ENCODE data around the gene MYO1C.

MYO1C gene

DNA sequence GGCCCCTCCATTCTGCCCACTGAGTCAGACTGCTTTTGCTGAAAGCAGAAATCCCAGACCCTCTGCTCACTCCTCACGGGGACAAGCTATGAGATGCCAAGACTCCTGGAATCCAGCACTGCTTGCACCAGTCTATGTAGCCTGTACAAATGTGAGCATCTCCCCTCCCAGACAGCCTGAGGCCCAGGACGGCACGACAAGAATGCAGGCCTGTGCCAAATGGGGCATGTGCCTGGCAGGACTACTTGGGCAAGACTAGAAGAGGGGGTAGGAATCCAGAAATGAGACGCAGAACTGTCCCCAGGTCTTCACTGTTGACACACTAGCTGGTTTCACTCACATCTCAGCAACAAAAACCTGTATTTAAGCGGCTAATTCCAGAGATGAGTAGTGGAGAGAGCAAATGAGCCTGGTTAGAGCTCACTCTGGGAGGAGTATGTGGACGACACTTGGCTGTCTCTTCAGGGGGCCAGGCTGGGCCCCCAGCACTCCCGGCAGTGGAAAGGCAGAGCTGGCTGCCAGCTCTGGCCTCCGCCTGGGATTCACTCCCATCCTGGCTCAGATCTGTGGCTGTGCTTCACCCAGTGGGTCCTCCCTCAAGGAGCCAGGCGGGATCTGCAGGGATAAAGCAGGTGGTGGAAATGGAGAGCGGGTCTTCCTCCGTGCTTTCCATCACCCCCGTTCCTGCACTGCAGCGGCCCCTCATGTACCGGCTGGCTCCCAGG, 2.9 kb upstream of the MYO1C start:
- H3K4me1 ChIP-seq = peaks cover 48% of the 10 kb centered on the region
- TF ChIP-seq Cebpa-rat (IDR thresholded peaks at IDR 0.05) = no peak
- no peak overlapping the region for H3K4me3 ChIP-seq
- no peaks in the 10 kb centered on the region for H3K9me3 ChIP-seq
- peaks cover 36% of the 10 kb centered on the region for H4K20me1 ChIP-seq
- peaks cover 28% of the 10 kb centered on the region; the same call in 1 of the 2 replicates for H3K36me3 ChIP-seq
- peaks cover 28% of the 10 kb centered on the region for H3K27me3 ChIP-seq
- no peak overlapping the region for H3K4me2 ChIP-seq
- no peak overlapping the region for H3K27ac ChIP-seq
- no peak overlapping the region for H3K9ac ChIP-seq

DNA sequence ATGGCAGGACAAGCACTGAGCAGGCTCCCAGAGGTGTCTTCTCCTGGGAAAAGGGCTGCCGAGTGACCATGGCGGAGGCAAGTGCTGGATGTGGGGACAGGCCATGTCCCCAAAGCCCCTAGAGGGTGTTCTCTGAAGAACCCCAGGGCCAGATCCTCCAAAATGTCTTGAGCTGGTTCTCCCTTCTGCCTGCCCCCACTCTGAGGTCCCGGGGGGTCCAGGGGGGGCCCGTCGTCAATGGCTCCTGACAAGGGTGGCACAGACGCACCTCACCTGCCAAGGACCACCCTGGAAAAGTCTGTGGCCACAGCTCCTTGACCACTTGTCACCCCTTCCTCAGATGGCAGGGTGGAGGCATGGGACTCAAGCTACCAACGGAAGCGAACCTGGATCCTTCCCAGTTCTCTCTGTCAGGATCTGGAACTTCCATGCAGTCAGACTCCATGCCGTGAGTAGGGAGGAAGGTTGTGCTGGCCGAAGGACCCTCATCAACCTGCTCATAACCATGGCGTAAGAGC, 2.3 kb upstream of the MYO1C start:
- peaks cover 42% of the 10 kb centered on the region for H4K20me1 ChIP-seq
- H3K4me3 ChIP-seq = no peak overlapping the region
- H3K27me3 ChIP-seq = peaks cover 28% of the 10 kb centered on the region
- no peaks in the 10 kb centered on the region for H3K9me3 ChIP-seq
- no peak overlapping the region for H3K27ac ChIP-seq
- no peak overlapping the region for H3K4me2 ChIP-seq
- no peak overlapping the region for H3K9ac ChIP-seq
- H3K36me3 ChIP-seq = peaks cover 28% of the 10 kb centered on the region; the same call in 1 of the 2 replicates
- no peak for TF ChIP-seq Cebpa-rat (IDR thresholded peaks at IDR 0.05)
- H3K4me1 ChIP-seq = peaks cover 54% of the 10 kb centered on the region

DNA sequence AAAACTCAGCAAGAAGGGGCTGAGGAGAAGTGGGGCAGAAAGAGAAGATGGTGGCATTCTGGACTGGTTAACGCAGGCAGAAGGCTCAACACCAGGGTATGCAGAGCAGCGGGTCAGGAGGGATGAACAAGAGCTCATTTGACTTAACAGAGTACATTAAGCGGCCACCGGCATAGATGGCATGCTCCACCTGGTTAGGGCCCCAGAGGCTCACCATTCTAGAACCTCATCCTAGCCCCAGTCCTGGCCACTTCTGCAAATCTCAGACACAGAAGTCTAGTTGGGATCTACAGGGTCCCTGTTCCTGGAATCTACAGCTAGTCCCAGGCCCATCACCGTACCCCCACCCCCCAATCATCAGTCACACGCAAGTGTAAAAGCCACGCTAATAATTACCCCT, 1.7 kb upstream of the MYO1C start:
- Histone ChIP-seq H3K4me2 (peak overlapping the region; percentile 97), H3K9ac (no peak overlapping the region), H3K4me3 (no peak overlapping the region), H3K4me1 (peaks cover 60% of the 10 kb centered on the region), H3K9me3 (no peaks in the 10 kb centered on the region), H3K36me3 (peaks cover 28% of the 10 kb centered on the region; the same call in 1 of the 2 replicates), H3K27me3 (peaks cover 28% of the 10 kb centered on the region), H4K20me1 (peaks cover 48% of the 10 kb centered on the region), H3K27ac (no peak overlapping the region)
- TF ChIP-seq Cebpa-rat (IDR thresholded peaks at IDR 0.05) = no peak

DNA sequence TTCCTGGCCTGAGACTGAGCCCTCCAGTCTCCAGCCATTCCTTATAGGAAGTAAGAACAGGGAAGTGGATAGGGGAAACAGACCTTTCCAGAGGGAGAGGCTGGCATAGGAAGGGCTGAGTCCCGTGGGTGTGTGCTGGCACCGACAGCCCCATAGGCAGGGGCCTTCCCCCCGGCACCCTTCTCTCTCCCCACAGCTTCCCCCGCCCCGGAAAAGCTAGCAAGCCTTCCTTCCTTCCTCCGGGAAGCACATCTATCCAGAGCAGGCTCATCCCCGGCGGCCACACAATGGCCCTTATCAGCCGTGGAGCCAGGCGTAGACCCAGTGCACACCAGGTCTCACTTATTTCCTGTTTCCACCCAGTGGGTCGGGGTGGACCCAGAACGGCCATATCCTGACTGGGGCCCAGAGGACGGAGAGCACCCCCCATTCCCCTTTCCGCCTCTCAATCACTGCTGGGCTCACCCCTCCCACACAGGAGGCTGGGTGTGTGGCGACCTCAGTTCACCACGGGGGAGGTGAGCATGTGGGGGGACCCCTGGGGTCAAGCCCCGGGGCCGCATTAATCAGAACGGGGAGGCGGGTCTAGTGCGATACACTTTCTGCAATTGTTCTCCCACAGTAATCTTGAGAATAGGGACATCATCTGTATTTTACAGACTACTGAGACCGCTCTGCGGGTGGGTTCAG, 950 bp upstream of the MYO1C start:
- Histone ChIP-seq H3K9me3 (no peaks in the 10 kb centered on the region), H3K4me3 (no peak overlapping the region), H3K36me3 (peaks cover 28% of the 10 kb centered on the region; the same call in 1 of the 2 replicates), H3K9ac (0 out of 2 replicates have a peak overlapping the region, but pooled peaks have one; percentile 29), H3K4me2 (peak overlapping the region; percentile 97), H3K4me1 (peaks cover 62% of the 10 kb centered on the region), H3K27ac (no peak overlapping the region), H3K27me3 (peaks cover 23% of the 10 kb centered on the region), H4K20me1 (peaks cover 50% of the 10 kb centered on the region)
- TF ChIP-seq Cebpa-rat (IDR thresholded peaks at IDR 0.05) = no peak

DNA sequence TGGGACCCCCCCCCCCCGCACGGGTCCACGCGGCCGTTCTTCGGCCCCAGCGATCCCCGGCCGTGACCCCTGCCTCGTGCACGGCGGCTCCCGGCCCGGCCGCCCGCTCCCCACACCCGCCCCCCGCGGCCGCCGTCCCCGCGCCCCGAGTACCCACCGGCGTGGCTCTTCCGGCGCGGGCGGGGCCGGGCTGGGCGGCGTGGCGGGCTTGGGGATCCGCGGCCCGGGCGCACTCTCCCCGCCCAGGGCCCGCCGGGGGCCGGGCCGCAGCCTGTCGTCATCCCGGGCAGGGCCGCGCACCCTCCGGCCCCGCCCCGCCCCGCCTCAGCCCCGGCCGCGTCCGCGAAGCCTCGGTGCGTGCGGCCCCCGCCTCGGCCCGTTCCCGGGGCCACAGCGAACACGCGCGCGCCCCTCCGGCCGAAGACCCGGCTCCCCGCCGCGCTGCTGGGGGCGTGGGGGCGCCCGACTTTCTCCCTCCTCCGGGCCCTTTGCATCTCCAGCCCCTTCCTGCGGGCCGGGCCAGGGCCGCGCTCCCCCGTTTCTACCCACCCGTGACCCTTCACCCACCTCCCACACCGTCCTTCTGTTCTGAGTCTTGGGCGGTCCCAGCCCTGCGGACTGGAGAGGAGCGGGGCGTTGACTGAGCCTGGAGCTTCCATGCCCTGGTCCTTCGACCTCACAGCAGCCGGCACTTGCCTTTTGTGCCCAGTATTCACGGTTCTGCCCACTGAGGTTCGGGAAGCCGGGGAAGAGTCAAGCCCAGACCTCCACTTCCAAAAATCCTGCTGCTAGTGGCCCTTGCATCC, 840 bp downstream of the MYO1C start:
- Histone ChIP-seq H3K4me2 (peak overlapping the region; percentile 97), H3K27ac (peak overlapping the region; percentile 81), H3K4me1 (peaks cover 66% of the 10 kb centered on the region), H3K27me3 (peaks cover 10% of the 10 kb centered on the region; the same call in 1 of the 2 replicates), H4K20me1 (peaks cover 43% of the 10 kb centered on the region), H3K4me3 (peak overlapping the region; percentile 74), H3K9ac (peak overlapping the region; percentile 78), H3K9me3 (no peaks in the 10 kb centered on the region), H3K36me3 (peaks cover 21% of the 10 kb centered on the region; the same call in 1 of the 2 replicates)
- TF ChIP-seq Cebpa-rat (IDR thresholded peaks at IDR 0.05) = no peak

- Histone ChIP-seq H3K36me3 (peaks cover 13% of the 10 kb centered on the region; the same call in 1 of the 2 replicates), H3K4me1 (peaks cover 73% of the 10 kb centered on the region), H3K27ac (peak overlapping the region; percentile 81), H3K4me2 (peak overlapping the region; percentile 97), H3K27me3 (peaks cover 10% of the 10 kb centered on the region; the same call in 1 of the 2 replicates), H3K4me3 (peak overlapping the region; percentile 74), H4K20me1 (peaks cover 37% of the 10 kb centered on the region), H3K9ac (peak overlapping the region; percentile 78), H3K9me3 (no peaks in the 10 kb centered on the region)
- no peak for TF ChIP-seq Cebpa-rat (IDR thresholded peaks at IDR 0.05)
Measured at GRCh38 chr17:1490643-1491442, 1.6 kb downstream of the MYO1C start.

GRCh38 chr17:1488826-1489270, 3.6 kb downstream of the MYO1C start:
- H3K36me3 ChIP-seq = no peaks in the 10 kb centered on the region
- peaks cover 47% of the 10 kb centered on the region for H4K20me1 ChIP-seq
- H3K9me3 ChIP-seq = no peaks in the 10 kb centered on the region
- H3K9ac ChIP-seq = no peak overlapping the region; the same call in 1 of the 2 replicates
- H3K4me1 ChIP-seq = peaks cover 86% of the 10 kb centered on the region
- no peak overlapping the region for H3K27ac ChIP-seq
- H3K4me3 ChIP-seq = no peak overlapping the region
- TF ChIP-seq Cebpa-rat (IDR thresholded peaks at IDR 0.05) = no peak
- peak overlapping the region; percentile 91 for H3K4me2 ChIP-seq
- H3K27me3 ChIP-seq = peaks cover 10% of the 10 kb centered on the region; the same call in 1 of the 2 replicates

DNA sequence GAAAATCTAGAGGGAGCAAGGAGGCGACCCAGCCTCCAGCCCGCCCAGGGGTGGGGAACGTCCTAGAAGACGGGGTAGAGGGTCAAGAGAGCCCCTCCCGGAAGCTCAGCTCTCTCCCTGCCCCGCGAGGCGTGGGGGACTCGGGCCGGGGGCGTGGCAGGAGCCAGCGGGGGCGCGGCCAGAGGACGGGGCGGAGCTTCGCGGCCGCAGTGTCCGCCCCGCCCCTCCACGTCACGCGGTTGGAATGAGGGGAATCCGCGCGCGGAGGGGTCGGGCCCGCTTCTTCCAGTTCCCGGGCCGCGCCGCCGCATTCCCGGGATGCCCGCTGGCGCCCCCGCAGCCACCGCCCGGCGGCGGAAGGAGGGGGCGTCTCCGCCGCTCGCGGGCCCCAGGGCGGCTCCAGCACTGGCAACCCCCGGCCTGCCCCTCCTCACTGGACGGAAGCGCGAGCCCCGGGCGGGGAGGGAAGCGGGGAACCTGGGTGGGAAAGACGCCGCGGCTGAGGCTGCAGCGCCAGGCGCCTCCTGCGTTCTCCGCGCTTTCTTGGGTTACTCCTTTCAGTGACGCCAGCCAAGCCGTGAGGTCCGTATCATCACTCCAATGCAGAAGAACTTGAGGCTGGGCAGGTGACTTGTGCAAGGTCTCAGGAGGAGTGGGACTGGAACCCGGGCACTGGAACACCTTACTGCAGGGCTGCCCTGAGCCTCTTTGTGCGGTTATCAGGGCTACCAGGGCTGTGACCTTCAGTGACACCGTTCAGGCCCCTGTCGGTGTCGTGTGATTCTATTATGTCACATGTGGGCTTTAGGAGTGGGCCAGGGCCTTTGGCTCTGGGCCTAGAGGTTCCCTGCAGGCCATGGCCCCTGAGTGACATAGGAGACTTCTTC, 4.3 kb downstream of the MYO1C start:
- Histone ChIP-seq H3K36me3 (peaks cover 2% of the 10 kb centered on the region), H3K27me3 (peaks cover 10% of the 10 kb centered on the region; the same call in 1 of the 2 replicates), H3K9ac (peak overlapping the region; percentile 84), H3K9me3 (no peaks in the 10 kb centered on the region), H3K4me2 (peak overlapping the region; percentile 91), H3K4me1 (peaks cover 80% of the 10 kb centered on the region), H3K4me3 (peak overlapping the region; percentile 76), H3K27ac (peak overlapping the region; percentile 92), H4K20me1 (peaks cover 44% of the 10 kb centered on the region)
- TF ChIP-seq Cebpa-rat (IDR thresholded peaks at IDR 0.05) = no peak
